Measurements from ENCODE around the gene SLMAP.

DNA sequence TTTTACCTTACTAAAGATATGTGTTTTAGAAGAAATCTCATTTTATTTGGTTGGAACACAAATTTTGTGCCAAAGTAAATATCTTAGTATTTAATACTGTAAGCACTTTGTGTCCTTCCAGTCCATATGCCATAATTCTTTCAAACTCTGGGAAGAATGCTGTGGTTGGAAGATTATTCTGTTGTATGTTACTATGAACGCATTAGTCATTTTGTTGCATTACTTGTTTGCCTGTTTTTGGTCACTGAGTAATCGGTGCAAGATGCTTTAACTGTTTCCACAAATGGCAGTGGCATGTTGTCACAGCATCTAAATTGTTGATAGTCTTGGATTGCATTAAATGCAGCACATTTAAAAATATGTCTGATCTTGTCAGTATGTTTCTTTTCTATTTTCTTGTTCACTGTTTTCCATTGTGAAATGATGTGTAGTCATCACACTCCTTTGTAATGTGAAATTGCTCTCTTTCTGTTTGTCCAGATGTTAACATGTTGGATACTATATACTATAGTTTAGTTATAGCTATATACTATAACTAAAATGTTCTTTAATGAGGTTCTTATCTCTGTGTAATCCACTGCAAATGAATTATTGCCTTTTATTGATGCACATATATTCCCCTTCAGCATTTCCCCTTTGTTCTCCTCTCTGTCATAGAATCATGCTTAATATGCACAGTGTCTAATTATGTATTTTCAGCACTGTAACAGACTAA is 162.2 kb downstream of the SLMAP start:
- TF ChIP-seq, protein P1, sequence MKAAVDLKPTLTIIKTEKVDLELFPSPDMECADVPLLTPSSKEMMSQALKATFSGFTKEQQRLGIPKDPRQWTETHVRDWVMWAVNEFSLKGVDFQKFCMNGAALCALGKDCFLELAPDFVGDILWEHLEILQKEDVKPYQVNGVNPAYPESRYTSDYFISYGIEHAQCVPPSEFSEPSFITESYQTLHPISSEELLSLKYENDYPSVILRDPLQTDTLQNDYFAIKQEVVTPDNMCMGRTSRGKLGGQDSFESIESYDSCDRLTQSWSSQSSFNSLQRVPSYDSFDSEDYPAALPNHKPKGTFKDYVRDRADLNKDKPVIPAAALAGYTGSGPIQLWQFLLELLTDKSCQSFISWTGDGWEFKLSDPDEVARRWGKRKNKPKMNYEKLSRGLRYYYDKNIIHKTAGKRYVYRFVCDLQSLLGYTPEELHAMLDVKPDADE (IDR thresholded peaks at IDR 0.05), result no peak
- TF ChIP-seq, protein P2, sequence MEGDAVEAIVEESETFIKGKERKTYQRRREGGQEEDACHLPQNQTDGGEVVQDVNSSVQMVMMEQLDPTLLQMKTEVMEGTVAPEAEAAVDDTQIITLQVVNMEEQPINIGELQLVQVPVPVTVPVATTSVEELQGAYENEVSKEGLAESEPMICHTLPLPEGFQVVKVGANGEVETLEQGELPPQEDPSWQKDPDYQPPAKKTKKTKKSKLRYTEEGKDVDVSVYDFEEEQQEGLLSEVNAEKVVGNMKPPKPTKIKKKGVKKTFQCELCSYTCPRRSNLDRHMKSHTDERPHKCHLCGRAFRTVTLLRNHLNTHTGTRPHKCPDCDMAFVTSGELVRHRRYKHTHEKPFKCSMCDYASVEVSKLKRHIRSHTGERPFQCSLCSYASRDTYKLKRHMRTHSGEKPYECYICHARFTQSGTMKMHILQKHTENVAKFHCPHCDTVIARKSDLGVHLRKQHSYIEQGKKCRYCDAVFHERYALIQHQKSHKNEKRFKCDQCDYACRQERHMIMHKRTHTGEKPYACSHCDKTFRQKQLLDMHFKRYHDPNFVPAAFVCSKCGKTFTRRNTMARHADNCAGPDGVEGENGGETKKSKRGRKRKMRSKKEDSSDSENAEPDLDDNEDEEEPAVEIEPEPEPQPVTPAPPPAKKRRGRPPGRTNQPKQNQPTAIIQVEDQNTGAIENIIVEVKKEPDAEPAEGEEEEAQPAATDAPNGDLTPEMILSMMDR (conservative IDR thresholded peaks at IDR 0.05; ENCODE audit: low read depth in 2 of 2), result no peak
- no peak for TF ChIP-seq EZH2 (IDR thresholded peaks at IDR 0.05; ENCODE audit: low read depth, unreplicated experiment)
- no peak for TF ChIP-seq CREB1 (CRISPR knock-in tag; IDR thresholded peaks at IDR 0.05; ENCODE audit: low read depth)
- no peak for TF ChIP-seq POLR2AphosphoS5 (IDR thresholded peaks at IDR 0.05; ENCODE audit: low read depth)
